A549 treated with AZD2906 at 1 μM for 4 hours (cell line): ENCODE data around the gene OR8G5. TPM values are rescaled to one million over a fixed set of nuclear protein-coding genes. Genes with fewer than 3 reads are reported as not detected.

Experiments
- total RNA-seq: library from RNA; stranded (reverse); fragments of 200-300 nt; extraction: Qiagen RNA extraction; gene quantifications from 5 replicates; pipeline ENCODE4 v1.2.3, GENCODE V29; 2022

Gene OR8G5, protein sequence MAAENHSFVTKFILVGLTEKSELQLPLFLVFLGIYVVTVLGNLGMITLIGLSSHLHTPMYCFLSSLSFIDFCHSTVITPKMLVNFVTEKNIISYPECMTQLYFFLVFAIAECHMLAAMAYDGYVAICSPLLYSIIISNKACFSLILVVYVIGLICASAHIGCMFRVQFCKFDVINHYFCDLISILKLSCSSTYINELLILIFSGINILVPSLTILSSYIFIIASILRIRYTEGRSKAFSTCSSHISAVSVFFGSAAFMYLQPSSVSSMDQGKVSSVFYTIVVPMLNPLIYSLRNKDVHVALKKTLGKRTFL
- not detected in 5 replicates for total RNA-seq

DNA sequence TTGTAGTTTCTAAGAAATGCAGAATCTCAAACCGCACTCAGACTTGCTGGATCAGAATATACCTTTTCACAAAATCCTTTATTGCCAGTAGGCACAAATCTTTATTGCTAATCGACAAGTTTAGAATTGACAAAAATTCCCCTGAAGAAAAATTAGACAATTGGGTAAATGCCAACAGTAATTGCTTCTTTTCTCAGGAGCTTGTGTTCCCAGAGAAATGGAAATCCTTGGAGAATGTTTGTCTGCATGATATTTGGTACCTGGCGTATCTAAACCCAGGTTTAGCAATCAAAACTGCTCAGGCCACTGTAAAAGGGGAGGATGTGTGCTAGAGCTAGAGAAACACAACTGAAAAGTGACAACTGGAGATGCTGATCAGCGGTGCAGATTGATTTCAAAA, at the start of gene OR8G5:
Gene OR8G5 (plus strand): TSS at position 301 of the 400 bp plus-strand sequence. CDS start 8,556 bp downstream, outside the sequence.

DNA sequence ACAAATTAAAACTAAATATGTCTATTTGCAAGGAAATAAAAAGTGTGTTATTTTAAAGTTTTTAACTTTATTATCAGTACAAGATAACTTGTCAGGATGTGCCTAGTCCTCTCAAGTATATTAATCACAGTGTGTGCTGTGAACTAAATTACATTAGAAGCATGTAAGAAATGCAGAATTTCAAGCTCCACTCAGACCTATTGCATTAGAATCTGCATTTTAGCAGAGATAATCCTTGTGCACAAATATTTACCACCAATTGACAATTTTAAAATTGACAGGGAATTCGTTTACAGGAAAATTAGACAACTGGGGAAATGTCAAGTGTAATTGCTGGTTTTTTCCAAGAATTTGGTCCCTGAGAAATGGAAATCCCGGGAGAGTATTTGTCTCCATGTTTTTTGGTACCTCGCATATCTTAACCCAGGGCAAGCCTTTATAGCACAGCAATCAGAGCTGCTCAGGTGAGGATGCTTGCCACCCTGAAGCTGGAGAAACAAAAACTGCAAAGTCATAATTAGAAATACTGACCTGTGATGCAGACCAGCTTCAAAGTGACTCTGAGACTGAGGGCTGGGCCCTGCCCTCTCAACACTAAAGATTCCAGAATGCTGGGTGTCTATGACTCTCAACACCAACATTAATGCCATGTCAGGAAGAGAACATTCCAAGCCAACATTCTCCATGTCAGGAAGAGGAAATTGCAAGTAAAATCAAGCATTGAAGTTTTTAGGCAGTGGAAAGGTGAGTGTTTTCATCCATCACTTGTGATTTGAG, 15.4 kb upstream of the OR8G5 start, which contains the start of gene OR8G1:
Gene OR8G1 (plus strand): TSS at position 475 of the 777 bp plus-strand sequence. CDS start 8,581 bp downstream, outside the sequence.

DNA sequence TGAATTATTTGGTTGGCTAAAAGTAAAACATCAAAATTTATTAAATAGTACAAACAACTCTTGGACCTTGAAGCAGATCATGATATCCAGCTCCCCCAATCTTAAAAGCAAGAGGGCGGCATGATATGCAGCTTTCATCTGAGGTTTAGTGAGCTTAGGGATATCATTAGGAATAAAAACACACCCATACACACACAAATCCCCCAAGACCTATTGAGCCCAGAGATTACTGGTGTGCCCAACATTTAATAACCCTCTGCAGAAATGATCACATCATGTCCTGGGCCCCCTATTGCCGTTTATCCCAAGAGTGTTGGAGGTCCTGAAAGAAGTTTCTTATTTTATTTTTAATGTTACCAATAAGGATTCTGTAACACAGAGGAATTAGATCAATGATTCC, 57.7 kb downstream of the OR8G5 start, which contains the start of gene OR8D1:
Gene OR8D1 (minus strand): TSS at position 101 of the 400 bp plus-strand sequence. CDS start 3,183 bp downstream, outside the sequence.

Other genes starting within 250 kb of the OR8G5 start
- gene OR10G4, start 243.4 kb upstream of the OR8G5 start, total RNA-seq = not detected in 5 replicates
- not detected in 5 replicates for gene OR10G9, start 233.4 kb upstream of the OR8G5 start, total RNA-seq
- gene OR10G8, start 229.6 kb upstream of the OR8G5 start, total RNA-seq = not detected in 5 replicates
- not detected in 5 replicates for gene OR10G7, start 215.1 kb upstream of the OR8G5 start, total RNA-seq
- gene VWA5A, start 140.9 kb upstream of the OR8G5 start, total RNA-seq = 0.16 to 0.27 TPM (median 0.21 TPM) in 5 replicates
- gene OR10D3, start 73.0 kb upstream of the OR8G5 start, total RNA-seq = not detected in 5 replicates
- not detected in 5 replicates for gene OR8G1, start 15.3 kb upstream of the OR8G5 start, total RNA-seq
- gene OR8D1, start 57.6 kb downstream of the OR8G5 start, total RNA-seq = not detected in 5 replicates
- gene OR8D2, start 63.8 kb downstream of the OR8G5 start, total RNA-seq = not detected in 5 replicates
- not detected in 5 replicates for gene OR8B2, start 128.1 kb downstream of the OR8G5 start, total RNA-seq
- gene OR8B3, start 142.6 kb downstream of the OR8G5 start, total RNA-seq = not detected in 5 replicates
- not detected in 5 replicates for gene OR8B4, start 168.5 kb downstream of the OR8G5 start, total RNA-seq
- not detected in 5 replicates for gene OR8B8, start 189.3 kb downstream of the OR8G5 start, total RNA-seq